Stimulated activated CD4-positive, alpha-beta T cell treated with anti-CD3 and anti-CD28 coated beads, Interleukin-12 subunit alpha, Interleukin-12 subunit beta, amount 100 ng/mL, for 24 hours (primary cell): Measurements from ENCODE around the gene GPR179.

Experiments
- DNase-seq, 2 experiments: peaks; one replicate each; pipeline ENCODE4 v3.0.0-alpha.2; 2020; ENCODE audit warnings: low read depth in 2 of 2

Gene GPR179

DNA sequence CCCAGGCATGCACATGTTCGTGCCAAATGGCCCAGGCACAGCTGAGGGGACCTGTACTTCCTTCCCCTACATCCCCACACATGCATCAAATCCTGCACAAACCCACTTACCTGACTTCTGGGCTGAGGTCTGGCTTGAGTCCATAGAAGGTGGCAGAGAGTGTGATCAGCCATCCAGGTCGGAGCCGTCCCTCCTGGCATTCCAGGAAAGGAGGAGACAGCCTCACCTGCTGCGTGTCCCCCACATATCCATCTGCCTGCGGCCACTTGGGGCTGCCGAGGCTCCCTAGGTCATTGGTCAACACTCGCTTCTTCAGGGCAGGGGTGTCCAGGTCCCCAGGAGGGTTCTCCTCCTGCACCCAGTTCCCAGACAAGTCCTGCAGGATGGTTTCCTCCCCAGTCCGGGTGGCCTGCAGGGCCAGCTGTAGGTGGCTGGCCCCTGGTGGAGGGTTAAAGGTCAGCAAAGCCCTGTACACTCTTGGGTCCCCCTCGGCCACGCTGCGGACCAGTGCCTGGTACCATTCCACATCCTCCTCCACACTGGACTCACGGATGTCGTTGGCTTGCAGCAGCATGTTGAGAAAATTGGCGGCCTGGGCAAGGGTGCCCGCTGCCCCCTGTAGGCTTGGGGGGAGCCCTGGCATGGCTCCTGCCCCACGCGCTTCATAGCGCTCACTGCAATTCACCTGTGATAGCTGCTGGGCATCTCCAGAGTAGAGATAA, 709 bp downstream of the GPR179 start:
- DNase-seq = no peak

DNA sequence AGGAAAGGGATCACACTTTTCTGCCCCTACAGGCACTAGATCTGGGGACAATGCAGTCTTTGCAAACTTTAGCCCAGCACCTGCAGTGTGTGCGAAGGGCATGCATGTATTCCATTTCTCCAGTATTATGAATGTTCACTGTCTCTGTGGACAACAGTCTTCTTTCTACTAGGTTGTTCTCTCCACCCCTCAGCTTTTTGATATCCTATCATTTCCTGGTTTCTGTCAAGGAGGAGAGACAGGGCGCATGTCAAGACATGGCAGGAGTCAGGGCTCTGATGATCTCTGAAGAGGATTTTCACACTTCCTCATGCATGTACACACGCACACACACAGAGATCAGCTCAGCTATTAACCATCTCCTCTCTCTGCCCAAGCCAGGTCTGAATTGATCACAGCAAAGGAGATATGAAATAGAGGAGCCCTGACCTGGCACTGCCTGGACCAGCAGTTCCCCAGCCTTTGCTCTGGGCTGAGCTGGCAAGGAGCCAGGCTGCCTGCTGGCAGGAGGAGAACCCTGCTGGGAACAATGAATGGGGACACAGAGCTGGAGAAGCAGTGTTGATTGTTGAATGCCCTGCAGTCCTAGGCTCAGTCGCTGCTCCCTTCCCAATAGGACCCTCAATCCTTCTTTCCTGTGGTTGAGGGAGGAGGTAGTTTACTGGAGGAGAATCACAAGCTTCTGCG, 2.6 kb downstream of the GPR179 start:
- DNase-seq = no peak

DNA sequence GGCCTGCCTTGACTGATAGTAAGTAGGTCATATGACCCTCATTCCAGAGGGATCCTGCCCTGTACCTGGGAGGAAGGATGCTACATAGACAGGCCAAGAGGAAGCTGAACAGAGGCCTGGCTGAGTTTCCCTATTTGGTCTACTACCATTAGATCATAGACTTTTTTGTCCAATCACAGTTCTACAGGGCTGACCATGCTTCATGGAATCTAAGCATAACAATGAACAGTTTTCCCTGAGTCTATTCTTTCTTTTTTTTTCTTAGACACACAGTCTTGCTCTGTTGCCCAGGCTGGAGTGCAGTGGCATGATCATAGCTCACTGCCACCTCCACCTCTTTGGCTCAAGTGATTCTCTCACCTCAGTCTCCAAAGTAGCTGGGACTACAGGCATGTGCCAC, 3.9 kb downstream of the GPR179 start:
- no peak for DNase-seq

DNA sequence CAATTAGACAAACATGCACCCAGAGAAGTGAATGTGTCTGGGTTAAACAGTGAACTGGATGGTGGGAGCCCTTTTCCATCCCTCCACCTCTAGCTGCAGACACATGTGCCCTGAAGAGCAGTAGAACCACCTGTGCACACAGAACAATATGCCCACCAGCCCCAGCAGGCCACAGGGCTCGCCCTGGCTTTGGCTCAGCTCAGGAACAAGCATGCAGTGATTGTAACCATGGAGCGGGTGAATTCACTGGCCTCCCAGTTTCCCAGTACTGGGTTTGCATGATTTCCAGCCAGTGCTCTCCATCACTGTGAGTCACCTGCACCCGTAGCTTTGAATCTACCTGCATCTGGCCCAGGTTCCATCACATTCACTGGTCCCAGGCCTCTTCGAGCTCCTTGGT, 5.2 kb downstream of the GPR179 start:
- DNase-seq = no peak

DNA sequence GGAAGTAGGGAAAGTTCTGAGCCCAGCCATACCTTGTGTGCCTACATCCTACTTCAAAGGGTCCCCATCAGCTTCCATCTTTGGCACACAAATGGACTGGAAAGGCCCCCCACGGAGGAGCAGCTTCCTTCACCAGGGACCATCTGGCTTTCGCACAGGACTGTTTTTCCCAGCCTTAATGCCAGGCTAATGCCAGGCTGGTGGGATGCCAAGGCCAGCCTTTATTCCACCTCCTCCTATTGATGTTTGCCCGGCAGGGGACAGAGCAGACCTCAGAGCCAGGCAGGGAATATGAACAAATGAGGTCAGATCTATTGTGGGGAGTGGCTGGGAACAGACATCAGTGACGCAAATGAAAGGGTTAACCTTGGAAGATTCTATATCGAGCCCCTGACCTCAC, 5.7 kb downstream of the GPR179 start:
- DNase-seq = no peak

DNA sequence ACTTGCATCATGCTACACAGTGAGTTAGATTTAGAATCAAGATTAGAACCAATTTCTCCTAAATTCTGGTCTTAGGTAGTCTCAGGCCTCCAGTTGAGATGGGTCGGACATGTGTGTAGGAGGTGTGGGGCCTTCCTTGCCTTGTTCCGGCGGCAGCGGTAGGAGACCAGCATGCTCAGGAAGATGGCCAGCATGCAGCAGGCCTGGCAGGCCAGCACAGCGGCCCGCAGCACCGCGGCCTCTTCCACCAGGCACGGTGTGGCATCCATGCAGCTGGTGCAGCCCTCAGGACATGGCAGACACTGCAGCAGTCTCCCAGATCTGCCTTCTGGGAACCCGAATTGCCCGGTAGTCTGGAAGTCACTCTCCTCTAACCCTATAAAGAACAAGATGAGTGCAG, 6.9 kb downstream of the GPR179 start:
- no peak for DNase-seq

DNA sequence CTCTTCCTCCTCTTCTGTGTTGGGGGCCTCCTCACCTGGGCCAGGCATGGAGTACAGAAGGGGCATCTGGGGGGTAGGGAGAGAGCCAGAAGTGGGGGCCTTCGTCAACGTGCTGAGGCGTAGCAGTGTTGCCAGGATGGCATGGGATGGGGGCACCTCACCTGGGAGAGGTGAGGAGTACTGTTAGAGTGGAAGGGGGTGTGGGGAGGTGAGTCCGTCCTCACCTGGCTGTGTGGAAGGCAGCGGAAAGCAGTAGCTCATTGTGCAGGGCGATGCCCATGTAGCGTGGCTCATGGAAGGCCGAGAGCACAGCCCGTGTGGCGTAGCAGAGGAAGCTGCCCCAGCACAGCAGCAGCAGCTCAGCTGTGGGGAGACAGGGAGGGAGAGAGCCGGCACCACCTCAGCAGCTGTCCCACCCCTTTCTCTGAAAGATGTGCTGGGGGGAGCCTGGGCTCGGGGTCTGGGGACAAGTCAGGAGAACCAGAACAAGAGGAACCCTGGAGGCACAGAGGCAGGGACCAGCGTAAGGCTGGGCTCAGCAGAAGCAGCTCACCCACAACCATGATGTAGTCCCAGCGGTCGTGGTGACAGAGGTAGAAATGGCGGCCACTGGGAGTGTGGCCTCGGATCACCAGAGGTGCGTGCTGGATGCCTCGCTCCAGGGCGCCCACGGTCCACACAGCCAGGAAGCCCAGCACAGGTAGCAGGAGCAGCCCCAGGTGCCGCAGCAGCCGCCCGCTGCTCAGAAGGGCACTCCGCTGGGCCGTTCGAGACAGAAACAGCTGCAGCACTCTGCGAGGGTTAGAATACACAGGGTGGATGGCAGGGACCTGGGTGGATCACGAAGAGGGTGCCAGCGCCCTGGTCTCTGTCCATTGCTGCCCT, 9.0 kb downstream of the GPR179 start:
- DNase-seq = no peak

DNA sequence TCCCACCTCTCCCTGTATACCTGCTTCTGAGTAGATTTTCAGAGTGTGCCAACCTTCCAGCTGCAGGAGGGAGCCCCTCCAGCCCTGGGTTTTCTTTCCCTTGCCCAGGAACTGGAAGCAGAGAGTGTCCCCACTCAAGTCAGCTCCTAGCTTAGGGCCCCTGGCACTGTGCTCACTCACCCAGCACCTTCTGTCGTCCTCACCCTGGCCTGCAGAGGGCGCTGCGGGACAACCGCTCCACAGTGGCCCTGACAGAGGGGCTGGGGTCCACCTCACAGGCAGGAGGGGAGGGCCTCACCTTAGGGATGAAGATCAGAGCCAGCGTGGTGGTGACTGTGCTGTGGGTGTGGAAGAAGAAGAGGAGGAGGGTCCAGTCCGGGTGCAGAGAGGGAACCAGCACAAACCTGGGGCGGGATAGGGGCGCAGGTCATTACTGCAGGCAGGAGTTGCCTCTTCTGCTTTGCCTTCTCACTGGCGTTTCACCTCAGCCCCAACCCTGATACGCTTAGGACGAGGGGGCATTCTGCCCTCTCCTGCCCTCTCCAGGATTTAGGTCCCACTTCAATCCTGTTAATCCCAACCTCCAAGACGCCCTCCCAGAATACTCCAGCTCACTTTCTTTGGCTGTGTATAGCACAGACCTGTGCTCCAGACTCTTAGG, 10.0 kb downstream of the GPR179 start:
- DNase-seq = peak in 1 of 2 experiments; percentile 37

DNA sequence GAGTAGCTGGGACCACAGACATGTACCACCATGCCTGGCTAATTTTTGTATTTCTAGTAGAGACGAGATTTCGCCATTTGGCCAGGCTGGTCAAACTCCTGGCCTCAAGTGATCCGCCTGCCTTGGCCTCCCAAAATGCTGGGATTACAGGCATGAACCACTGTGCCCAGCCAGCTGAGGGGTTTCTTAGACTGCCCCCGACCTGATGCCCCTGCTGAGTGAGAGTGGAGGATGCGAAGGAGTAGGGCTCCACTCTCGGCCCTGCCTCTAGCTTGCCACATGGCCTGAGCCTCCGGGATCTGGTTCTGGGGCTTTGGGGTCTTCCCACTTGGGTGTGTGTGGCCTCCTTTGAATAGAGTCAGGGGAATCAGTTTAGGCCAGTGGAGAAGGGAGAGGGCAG, 11.0 kb downstream of the GPR179 start:
- DNase-seq = no peak

DNA sequence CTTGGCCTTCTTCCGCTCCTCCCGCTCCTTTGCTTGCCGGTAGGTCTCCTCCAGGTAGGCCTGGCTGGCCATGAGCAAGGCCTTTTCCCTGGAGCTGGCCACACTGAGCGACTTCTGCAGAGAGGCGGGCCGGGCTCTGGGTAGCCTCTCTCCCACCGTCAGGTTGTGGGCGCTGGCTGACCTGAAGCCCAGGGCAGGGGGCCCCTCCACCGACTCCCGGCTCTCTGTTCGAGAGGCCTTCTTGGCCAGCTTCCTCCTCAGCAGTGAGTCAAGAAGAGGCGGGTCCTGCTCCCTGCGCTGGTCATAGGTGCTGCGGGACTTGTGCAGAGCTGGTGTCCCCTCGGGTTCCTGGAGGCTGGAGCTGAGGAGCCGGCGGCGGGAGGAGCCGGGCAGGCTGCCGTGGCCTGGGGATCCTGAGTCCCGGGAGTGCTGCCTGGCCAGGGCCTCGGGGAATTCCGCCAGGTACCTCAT, 12.8 kb downstream of the GPR179 start:
- DNase-seq = no peak

DNA sequence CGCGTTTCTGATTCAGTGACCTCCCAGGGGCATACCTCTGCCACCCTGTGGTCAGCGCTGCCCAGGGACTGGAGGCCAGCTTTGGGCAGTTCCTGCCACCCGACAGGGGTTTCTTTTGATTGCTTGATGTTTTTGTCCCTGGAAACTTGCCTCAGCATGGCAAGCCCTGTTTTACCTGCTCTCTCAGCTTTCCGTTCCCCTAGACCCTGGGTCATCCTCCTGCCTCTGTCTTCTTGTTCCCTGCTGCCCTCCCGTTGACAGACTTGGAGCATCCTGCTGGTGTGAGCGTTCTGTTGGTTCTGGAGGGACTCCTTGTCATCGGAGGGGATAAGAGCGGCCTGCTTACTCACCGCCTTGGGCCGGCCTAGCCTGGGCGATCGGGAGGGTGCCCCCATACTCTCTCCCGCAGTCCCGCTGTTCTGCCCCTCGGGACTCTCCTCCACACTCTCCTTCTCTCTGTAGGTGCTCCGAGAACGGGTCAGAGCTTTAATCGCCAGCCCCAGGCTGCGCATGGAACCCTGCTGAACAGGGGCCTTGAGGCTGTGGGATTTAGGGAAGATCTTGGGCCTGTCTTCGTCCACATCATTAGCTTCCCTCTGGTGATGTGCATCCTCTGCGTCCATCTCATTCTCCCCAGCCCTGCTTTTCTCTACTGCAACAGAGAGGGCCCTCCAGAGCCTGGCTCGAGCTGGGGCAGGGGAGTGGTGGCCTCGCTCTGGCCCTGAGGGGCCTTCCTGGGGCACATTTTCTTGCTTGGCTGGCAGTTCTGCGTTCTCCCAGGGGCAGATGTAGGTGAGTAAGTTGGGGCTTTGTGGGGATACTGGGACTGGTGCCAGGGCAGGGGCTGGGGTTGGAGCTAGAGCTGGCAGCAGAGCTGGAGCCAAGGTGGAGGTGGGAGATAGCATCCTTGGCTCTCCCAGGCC, 13.7 kb downstream of the GPR179 start:
- no peak for DNase-seq

DNA sequence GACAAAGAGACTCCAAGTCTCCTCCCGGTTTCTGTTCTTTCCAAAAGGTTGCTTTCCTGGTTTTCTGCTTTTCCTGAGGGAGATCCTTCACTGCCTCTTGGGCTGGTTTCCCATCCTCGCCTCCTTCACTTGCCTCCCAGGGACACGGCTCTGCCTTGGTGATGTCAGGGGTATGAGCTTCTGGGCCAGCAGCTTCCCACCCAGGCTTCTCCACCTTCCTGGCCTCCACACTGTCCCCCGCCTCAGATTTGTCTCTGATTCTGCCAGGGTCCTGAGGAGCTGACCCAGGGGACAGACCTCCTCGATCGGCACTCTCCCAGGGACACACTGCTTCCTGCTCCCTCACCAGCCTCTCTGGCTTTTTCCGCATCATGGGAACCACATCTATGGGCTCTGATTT, 14.5 kb downstream of the GPR179 start:
- DNase-seq = no peak

DNA sequence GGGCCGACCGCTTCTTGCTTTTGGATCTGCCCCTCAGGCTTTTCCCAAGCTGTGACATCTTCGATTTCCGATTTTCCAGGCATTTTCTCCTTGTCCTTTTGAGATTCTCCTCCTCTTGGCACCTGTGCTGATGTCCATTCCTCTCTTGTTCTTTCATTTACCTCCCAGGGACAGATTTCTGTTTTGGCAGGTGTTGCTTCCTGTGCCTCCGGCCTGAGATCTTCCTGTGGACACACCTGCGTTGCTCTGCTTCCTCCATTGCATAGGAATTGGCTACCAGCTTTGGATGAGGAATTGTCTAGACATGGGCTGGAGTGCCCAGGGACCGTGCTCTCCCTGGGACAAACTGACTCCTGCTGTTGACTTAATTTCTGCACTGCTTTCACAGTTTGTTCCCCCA, 15.1 kb downstream of the GPR179 start:
- no peak for DNase-seq

DNA sequence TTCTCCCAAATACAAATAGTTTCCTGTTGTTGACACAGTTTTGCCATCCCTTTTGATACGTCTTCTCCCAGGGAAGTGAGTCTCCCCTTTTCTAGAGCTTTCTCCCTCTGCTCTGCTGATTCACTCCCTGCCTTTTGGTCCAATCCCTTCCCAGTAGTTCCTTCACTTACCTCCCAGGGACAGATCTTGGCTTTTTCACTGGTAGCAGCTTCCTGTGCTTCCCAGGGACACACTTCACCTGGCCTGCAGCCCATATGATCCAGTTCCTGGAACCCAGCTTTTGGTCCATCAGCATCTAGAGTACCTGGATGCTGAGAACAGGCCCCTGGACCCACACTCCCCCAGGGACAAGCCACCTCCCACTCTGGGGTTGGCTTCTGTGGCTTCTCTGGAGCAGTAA, 15.8 kb downstream of the GPR179 start:
- no peak for DNase-seq

DNA sequence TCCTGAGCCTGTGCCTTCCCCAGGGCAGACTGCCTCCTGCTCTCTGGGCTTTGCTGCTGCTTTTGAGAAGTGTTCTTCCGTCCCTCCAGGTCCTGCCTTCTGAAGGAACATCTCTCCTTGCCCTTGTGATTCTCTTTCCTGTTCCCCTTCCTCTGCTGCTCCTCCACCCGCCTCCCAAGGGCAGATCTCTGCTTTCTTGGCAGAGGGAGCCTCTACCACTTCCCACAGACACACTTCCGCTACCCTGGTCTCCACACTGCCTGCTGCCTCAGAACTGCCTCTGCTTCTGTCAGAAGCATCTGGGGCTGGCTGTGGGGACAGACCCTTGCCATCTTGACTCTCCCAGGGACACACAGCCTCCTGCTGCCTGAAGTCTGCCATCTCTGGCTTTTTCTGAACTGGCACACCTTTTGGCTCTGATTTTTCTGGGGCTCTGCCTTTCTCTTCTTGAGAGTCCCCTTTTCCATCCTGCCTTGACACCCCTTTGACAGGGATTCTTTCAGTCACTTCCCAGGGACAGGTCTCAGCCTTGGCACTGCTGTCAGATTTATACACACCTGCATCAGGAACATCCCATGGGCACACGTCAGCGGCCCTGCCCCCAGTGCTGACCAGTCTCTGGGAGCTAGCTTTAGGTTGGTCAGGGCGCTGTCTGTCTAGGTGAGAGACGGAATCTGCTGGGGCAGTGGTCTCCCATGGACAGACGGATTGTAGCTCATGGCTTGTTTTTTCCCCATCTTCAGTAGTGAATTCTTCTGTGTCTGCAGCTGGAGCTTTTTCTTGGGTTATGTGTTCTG, 16.6 kb downstream of the GPR179 start:
- DNase-seq = no peak

DNA sequence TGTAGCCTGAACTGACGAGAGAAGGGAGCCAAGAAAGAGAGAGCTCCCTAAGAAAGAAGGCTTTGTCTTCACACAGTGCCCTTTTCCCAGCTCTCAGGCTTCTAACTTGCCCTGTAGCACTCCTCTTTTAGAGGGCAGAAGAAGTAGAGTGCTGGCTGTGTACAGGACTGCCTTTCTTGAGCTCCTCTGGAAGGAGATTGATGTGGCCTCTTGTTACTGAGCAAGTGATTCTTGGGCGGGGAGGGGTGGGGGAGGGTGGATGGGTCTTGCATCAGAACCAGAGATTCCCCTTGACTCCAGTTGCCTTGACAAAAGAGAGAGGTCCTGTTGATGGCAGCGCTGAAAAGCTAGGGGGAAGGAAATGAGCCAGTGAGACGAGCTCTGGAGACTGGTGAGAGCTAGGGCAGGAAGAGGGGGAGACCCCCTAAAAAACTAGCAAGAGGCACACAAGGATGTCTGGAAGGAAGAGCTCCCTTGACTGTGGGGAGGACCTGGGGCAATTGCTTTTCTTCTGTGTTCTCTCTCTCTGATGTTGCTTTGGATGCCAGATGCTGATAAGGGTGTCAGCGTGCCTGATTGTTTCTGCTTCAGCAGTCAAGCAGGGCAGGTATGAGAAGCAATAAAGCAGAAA, 18.4 kb downstream of the GPR179 start:
- DNase-seq = no peak

DNA sequence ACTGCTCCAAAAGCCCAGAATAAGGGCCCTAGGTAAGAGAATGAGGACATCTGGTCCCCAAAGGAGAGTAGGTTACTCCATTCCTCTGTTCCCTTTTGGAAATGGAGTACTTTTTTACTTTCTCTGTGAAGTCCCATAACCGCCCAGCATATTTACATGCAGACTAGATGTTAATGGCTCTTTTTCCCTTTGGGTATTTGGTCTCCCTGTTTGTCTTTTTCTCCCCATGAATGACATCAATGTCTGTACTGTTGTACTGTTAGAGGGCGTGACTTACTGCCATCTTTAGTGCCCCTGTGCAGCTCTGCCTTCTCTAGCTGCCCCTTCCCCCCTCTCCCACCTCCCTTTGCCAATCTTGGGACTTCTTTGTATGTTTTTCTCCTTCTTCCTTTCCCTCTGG, 19.0 kb downstream of the GPR179 start:
- DNase-seq = no peak

DNA sequence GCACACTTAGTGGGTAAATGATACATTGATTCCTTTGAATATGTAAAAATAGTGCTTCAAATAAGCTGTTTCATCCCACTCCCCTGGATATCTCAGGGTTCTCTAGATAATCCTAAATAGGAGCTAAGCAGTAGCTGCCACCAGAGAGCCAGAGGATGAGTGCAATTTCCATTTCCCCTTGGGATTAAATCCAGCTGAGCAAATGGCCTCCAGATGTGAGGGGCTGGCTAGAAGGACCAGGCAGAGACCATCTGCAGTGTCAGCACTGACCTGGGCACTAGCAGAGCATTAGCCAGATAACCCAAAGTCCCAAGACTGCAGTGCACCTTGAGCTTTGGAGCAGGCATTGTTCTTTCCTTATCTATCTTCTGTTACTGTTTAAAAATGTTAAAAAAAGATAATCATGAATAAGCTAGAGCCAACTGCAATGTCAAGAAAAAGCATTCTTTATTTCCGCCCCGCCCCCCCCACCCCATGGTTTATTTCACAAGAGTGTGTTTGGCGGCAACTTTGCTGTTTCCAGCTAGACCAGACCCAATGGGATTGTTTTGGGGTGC, 19.5 kb downstream of the GPR179 start:
- DNase-seq = no peak

DNA sequence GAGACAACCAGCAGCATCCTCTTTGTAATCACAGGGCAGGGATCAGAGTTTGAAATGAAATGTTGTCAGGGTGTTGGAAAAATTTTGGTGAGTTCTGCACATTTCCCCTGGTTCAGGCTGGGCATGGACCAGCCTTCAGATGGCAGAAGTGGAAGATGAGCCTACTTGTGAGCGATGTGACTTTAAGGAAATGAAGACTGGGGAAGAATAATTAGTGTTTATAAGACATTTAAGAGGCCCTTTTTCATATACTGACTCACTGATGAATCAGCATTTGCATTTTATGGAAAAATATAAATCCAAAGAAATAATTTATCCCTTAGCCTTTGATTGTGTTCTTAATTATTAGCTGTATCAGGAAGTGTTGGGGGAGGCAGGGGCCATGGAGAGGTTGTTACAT, 20.9 kb downstream of the GPR179 start:
- DNase-seq = no peak
